Astrocyte of the spinal cord (primary cell): Measurements from ENCODE around the gene ARHGEF9.

Experiments
- DNase-seq: peaks from one replicate; pipeline ENCODE4 v3.0.0; 2011; ENCODE audit warnings: low read depth, low spot score
- H3K4me3 ChIP-seq: 2 replicates; pipeline ENCODE4 v1.5.1; 2011; ENCODE audit warnings: low read depth, mild to moderate bottlenecking, low read length, moderate library complexity
- in situ Hi-C: cut with HindIII; loops from 2 replicates; pipeline ENCODE4 v1.10.0; 2017; ENCODE audit warnings: low sequenced_read_pairs
- TF ChIP-seq, protein P1 (sequence below): IDR thresholded peaks from 2 replicates; pipeline ENCODE4 v1.5.1; 2012; ENCODE audit warnings: low read depth, mild to moderate bottlenecking, low read length, inconsistent platforms

The ARHGEF9 gene

DNA sequence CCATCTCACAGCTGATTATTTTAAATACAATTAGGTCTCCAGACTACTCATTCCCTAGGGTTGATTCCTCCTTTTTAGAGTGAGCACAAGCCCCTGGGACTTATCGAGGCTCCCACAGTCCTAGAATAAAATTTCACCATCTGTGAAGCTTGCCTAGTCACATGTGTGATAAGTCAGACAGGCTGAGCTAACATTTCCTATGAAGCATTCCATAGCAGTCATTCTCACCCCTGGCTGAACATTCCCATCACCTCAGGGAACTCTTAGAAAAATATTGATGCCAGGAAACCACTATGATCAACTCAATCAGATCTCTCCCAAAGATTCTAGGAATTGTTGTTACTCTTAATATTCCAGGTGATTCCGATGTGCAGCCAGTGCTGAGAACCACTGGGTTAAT lies 37.7 kb downstream of the ARHGEF9 start:
- no peak overlapping the region for H3K4me3 ChIP-seq
- in situ Hi-C loops: no loop called here
- TF ChIP-seq, protein P1, sequence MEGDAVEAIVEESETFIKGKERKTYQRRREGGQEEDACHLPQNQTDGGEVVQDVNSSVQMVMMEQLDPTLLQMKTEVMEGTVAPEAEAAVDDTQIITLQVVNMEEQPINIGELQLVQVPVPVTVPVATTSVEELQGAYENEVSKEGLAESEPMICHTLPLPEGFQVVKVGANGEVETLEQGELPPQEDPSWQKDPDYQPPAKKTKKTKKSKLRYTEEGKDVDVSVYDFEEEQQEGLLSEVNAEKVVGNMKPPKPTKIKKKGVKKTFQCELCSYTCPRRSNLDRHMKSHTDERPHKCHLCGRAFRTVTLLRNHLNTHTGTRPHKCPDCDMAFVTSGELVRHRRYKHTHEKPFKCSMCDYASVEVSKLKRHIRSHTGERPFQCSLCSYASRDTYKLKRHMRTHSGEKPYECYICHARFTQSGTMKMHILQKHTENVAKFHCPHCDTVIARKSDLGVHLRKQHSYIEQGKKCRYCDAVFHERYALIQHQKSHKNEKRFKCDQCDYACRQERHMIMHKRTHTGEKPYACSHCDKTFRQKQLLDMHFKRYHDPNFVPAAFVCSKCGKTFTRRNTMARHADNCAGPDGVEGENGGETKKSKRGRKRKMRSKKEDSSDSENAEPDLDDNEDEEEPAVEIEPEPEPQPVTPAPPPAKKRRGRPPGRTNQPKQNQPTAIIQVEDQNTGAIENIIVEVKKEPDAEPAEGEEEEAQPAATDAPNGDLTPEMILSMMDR: no peak
- DNase-seq: peak; percentile 57

- TF ChIP-seq, protein P1: no peak
- DNase-seq: no peak
- no peak overlapping the region for H3K4me3 ChIP-seq
- in situ Hi-C loops: no loop called here
Measured at GRCh38 chrX:63746715-63747114, 38.3 kb downstream of the ARHGEF9 start.

GRCh38 chrX:63746278-63746677 lies 38.7 kb downstream of the ARHGEF9 start:
- DNase-seq: no peak
- in situ Hi-C loops: no loop called here
- TF ChIP-seq, protein P1: no peak
- no peak overlapping the region for H3K4me3 ChIP-seq

DNA sequence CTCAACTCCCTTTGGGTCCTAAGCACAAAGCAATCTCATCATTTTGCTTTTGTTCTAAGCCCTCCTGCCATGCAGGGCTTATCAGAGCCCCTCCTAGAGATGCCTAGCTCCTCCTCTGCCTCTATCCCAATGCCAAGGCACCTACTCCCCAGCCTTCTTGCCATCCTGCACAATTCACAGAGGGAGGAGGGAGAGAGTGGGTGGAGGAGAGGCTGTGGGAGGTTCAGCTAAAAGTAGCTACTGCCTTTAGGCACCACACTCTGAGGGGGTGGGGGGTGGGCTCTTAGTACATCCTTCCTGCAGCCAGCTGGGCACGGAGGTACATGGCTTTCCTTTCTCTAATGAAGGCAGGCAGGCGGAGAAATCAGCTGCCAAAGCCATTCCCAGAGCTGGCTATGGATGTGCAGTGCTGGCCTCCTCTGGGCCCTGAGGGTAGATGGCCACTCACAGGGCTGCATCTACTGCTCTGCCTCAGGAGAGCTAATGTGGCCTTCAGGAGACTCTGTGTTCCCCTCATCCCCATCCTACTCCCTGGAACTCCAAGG lies 40.1 kb downstream of the ARHGEF9 start:
- no peak for DNase-seq
- H3K4me3 ChIP-seq: no peak overlapping the region
- TF ChIP-seq, protein P1: no peak
- in situ Hi-C loops: no loop called here

- in situ Hi-C loops: no loop called here
- no peak overlapping the region for H3K4me3 ChIP-seq
- DNase-seq: no peak
- TF ChIP-seq, protein P1: no peak
Measured at GRCh38 chrX:63743596-63743995, 41.4 kb downstream of the ARHGEF9 start.

DNA sequence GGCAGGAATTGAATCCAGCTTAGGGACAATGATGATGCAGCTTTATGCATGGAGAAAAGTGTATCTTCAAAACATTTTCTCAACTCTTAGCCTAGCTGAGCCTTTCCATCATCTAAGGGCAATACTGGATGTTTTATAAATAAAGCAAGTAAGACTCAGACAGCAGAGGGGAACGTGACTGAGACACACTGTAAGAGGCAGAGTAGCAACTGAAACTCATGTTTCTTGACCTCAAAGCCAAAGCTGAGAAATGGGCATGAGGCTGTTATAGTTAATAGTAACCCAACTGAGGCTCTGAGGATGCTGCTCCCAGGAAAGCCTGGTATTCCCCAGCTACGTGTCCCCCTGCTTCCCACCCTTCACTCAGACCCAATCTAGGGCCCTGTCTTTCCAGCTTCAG lies 44.6 kb downstream of the ARHGEF9 start:
- no peak for DNase-seq
- TF ChIP-seq, protein P1: no peak
- H3K4me3 ChIP-seq: no peak overlapping the region
- in situ Hi-C loops: no loop called here

GRCh38 chrX:63739885-63740284 lies 45.1 kb downstream of the ARHGEF9 start:
- in situ Hi-C loops: no loop called here
- no peak for DNase-seq
- H3K4me3 ChIP-seq: no peak overlapping the region
- TF ChIP-seq, protein P1: no peak
